Hippocampal formation (tissue), 2 donors: Measurements from ENCODE around the gene EYA2.

Source experiments
- DNase-seq, 2 donors: peaks; one replicate each; lab custom pipeline; 2025; lab: John Stamatoyannopoulos, UW

EYA2 gene

DNA sequence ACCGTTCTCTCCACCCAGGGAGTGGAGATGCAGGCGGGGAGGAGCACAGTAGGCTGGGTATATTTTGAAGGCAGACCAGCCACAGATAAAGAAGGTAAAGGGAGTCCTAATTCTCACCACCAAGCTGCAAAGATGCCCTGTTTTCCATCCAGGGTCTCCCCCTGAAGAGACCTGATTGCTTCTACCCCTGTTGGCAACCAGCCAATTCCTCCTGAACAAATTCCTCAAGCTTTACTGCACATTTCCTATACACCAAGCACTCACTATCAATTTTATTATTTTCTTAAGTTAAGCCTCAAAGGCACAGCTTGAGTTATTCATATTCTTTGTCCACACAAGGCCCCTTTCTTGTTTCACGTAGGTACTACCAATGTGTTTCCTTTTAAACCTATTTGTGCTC is 214.4 kb downstream of the EYA2 start:
- no peak for DNase-seq

DNA sequence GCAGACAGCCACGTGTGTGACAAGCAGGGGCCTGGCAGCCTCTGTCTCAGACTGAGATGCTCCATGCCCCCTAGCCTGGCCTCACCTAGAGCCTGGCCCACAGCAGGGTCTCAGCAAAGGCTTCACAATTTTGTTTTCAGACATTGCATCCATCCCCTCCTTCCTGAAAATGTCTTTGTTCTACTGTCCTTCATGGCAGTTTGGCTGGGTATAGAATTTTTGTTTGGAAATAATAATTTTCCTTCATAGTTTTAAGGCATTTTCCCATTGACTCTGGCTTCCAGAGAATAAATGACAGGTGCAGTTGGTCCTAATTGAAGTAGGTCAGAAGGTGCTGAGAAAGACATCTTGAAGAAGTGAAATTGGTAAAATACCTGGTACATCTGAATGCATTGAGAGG is 216.2 kb downstream of the EYA2 start:
- no peak for DNase-seq

DNA sequence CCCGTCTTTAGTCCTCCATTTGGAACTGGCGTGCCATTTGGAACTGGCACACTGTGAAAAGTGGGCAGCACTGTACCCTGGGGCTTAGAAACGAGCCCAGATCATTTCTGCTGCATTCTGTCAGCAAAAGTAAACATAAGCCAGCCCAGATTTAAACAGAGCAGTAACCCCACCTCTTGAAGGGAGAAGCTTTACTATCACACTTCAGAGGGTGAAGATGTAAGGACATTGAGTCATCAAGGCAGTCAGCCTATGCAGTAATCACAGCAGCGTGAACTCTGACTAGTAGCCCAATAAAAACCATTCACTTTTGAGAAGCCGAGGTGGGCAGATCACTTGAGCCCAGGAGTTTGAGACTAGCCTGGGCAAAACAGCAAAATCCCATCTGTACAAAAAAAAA is 216.9 kb downstream of the EYA2 start:
- no peak for DNase-seq

DNA sequence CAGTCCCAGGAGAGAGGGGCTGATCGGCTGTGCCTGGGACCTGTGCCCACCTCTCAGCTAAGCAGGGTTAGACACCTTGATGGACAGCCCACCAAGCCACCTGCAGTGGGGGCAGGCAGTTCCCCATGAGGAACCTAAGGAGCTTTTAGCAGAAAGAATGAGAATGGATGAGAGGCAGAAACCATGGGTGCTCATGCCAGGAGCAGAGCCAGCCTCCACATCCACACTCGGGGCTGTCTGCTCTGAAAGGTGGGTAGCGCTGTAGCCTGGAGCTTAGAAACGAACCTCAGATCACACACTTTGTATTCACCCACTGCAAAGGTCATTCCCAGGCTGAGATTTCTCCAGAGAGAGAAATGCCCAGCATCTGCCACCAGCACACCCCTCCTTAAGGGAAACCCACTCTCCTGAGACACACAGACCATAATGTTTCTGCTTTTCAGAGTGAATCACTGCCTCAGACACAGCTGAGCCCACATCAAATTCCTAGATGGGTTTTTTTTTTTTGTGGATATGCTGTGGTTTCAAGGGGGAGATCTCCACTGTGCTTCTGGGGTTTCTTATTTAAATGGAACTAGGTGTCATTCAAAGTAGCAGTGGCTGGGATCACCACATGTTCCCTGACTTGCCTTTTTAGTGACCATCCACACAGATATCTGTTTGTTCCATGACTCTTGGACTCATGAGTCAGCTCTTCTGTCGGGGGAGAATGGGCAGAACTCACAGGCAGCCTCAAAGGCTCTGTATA is 218.9 kb downstream of the EYA2 start:
- no peak for DNase-seq

DNA sequence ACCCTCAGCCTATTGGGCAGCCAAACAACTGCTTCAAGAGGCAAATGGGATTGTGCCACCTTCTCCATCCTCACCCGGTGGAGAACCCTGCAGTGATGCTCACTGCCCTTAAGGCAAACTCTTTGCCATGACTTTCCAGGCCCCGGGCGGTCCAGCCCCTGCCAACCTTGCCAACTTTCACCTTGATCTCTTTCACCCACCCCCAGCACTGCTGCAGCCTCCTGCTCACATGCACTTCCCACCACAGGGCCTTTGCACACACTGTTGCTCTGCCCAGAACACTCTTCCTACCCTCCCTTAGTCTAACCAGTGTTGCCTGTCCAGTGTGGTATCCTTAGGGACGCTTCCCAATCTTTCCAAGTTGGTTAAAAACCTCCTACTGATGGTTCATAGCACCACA is 221.1 kb downstream of the EYA2 start:
- DNase-seq, result no peak

DNA sequence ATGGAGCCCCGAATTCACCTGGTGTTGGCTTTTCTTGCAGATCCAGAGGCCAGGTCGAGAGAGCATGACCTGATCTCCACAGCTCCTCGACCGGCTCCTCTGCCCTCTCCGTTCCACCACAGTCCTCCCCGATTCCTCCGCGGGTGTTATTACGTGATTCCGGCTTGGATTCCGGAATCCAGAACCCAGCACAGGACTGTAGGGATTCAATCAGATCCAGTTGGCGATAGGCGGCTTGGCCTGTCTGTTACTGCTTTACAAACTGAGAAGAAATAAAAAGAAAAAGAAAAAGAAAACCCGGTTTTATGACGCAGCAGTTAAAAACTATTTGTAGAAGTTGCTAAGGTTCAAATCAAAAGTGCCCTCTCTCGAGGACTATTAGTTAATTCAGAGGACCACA is 222.7 kb downstream of the EYA2 start:
- DNase-seq, result no peak

DNA sequence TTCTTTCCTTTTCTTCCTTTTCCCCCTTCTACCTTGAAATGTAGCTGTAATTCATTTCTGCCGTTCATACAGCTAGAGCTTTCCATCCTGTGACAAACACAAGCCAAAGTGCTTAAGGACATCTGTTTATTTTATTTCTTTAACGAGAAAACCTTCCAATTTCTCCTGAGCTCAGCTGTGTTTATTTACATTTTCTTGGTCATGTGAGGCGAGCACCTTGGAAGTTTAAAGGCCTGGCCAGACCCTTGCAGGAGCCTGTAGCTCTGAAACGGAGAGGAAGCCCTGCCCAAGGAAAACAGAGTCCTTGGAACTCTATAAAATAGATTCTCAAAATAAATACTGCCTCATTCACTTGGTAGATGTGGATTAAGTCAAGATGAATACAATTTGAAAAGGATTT is 223.1 kb downstream of the EYA2 start:
- DNase-seq, result no peak

DNA sequence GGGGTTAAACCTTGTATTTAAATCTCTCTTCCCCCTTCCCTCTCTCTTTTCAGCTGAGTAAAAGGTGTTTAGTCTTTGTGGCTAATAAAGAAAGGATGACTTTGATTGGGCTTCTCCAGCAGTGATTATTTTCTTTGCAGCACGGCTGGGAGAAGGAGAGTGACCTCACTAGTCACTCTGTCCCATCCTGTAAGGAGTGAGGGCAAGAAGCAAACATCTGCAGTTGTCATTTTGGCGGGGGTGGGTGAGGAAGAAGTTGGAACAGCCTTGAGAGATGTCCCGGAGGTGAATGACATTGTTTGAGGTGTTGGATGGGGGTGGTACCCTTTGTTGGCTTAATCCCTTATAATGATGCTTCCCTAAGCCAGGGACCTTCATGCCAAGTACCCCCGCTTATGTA is 223.6 kb downstream of the EYA2 start:
- DNase-seq, result no peak

DNA sequence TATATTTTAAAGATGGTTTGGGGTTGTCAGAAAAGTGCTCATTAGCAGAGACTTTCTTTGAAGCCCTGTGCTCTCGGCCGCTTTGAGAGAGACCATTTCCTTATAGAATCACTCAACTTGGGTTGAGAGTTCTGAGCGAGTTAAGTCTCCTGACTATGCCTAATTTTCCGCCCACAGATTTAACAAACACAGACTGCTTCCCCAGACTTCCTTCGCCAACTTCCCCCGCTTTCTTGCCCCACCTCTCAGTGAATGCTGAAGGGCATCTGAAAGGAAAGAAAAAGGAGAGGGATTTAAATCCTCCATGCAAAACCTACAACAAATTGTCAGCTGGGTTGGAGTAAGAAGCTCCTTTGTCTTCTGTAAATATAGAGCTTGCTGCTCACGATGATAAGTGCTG is 224.0 kb downstream of the EYA2 start:
- no peak for DNase-seq

DNA sequence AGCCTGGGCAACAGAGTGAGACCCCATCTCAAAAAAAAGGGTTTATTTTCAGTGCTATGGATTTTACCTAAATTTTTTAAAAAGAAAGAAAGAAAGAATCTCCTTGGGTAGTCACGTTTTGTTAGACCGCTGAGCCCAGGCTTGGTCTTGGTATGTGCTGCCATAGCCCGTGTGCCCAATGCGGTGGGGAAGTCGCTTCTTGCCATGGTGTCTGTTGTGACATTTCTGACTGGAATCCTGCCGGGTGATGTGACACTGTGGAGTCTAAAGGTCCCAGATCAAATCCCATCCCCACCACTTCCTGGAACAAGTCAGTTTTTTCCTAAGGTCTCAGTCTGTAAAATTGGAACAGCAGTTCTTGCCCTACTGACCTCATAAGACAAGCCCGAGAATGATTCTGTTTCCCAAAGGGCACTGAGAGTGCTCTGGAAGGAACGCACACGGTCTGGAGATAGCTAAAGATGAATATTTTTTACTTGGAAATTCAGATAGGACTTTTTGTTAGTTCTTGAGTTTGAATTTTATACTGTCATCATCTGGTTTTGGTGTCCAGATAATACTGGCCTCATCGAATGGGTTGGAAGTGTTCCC is 225.8 kb downstream of the EYA2 start:
- DNase-seq, result no peak

DNA sequence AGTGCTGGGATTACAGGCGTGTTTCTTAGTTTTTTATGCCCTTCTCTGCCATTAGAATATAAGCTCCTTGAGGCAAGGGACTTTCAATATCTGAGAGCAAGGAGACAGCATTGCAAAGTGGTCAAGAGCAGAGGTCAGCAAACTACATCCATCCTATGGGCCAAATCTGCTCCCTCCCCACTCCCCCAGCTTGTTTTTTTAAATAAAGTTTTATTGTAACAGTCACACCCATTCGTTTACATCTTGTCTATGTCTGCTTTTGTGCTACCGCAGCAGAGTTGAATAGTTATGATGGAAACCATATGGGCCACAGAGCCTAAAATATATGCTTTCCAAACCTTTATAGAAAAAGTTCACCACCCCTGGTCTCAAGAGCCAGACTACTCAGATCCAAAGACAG is 227.9 kb downstream of the EYA2 start:
- DNase-seq, result no peak

DNA sequence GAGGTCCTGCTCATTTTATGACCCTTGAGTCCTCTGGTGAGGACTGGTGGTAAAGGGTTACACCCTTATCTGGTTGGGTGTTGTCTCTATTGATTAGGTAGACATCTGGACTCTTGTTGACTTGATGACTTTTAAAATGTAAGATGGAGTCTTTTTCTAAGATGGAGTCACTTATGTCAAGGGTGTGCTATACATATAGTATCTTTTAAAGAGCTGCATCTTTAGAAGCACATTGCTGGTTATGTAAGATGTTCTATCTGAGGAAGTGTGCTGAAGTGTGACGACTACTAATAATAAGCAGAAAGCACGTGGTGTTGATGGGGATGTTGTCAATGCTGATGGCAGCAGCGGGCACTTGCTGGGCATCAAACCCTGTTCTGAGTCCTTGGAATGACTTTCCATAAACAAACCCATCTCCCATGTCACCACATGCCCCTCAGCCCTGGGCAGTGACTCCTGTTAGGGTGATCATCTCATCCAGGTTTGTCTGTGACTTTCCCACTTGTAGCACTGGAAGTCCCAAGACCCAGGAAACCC is 229.6 kb downstream of the EYA2 start:
- no peak for DNase-seq

DNA sequence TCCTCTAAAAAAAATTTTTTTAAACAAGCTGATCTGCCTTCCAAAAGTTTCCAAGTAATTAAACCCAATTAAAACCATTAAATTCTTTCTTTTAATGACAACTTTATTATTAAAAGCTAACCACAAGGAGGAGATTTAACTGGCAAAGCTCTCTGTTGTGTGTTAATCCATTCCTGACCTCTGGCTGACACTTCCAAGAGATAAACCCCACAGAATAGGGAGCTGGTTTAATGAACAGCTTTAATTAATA is 230.8 kb downstream of the EYA2 start:
- no peak for DNase-seq

DNA sequence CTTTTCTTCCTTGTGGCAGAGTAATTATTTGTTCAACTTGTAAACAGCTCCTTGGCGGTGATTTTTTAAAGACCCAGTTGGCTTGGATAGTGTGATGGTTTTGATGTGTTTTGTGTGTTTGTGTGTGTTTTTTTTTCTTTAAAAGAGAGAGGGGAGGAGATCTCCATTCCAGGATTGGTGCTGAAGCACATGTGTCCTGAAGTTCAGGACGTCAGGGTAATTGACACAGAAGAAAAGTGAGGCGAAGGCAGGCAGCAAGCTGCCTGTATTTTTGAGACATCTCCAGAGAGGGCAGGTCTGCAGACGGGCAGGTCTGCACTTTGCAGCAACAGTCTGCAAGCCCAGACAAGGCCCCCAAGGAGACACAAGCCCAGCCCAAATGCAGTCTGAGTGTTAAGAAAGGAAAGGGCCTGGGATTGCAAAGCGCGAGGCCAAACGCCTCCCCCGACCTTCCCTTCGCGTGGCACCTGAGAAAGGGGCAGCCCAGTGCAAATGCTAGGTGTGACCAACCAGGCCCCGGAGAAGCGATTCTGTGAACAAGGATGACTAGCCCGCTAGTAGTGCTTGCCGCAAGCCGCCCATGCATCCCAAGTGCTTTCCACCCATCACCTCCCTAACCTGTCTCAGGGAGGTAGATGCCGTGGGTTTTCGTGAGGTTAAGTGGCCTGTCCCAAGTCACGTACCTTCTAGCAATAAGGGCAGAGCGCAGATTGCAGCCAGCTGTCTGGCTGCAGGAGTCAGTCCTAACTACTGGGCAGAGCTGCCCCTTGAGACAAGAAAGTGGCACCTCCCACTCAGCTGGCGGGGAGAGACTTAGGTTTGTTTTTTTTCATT is 231.3 kb downstream of the EYA2 start:
- DNase-seq, result no peak

DNA sequence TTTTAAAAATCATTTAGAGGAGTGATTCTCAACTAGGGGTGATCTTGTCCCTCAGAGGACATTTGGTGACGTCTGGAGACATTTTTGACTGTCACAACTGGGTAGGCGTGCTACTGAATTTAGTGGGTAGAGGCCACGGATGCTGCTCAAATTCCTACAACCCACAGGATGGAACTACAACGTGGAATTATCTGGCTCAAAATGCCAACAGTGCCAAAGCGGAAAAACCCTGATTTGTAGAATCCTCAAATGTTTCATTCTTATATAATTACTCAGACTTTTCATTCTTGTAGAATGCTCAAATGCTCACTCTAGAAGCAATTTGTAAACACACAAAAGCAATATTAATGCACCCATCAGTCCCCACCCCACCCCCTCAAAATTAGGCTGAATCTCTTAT is 232.1 kb downstream of the EYA2 start:
- no peak for DNase-seq

DNA sequence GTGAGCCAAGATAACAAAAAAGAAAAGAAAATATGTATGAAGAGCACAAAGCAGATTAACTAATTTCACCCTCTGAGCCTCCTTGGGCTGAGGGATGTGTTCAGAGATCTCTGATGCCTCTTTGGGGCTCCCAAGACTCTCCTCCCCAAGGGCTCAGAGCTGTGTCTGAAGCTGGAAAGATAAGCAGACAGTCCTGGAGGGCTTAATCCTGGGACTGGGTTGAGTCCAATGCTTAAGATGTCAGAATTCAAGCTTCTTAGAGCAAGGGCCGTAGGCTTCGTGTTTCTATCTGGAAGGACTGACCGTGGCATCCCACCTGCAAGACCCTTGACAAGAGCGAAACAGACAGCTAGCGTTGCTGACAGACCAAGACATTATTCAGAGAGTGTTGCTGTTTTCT is 232.9 kb downstream of the EYA2 start:
- no peak for DNase-seq

DNA sequence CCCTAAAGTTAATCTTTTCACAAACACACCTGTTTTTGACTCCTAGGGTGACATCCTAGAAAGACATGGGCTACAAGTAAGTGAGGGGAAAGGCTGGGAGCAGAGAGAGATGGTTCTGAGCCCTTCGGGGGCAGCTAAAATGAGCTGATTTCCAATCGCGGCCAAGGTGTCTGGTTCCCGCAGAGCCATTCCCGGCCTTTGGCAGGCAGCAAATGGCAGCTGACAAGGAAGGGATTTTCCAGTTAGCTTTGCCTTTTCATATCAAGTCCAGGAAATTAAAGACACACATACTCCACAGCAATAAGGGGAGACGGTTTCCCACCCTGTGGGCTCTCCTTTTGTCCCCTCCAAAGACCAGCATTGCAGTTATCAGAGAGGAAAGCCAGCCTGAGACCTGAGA is 233.4 kb downstream of the EYA2 start:
- DNase-seq, result no peak

DNA sequence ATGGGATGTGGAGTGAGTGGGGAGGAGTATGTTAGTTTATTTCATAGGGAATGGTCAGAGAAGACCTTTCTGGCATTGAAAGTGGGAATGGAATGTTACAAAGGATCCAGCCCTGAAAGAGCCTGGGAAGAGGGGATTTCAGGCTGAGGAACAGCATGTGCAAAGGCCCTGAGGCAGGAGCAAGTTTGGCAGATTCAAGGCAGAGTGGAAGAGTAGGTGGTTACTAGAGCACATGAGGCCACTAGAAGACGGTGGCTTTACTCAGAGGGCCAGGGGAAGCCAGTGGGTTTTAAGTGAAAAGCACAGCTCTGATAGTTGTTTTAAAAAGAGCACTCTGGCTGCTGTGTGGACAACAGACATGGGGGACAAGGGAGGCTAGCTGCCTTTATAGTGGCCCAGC is 234.7 kb downstream of the EYA2 start:
- no peak for DNase-seq

DNA sequence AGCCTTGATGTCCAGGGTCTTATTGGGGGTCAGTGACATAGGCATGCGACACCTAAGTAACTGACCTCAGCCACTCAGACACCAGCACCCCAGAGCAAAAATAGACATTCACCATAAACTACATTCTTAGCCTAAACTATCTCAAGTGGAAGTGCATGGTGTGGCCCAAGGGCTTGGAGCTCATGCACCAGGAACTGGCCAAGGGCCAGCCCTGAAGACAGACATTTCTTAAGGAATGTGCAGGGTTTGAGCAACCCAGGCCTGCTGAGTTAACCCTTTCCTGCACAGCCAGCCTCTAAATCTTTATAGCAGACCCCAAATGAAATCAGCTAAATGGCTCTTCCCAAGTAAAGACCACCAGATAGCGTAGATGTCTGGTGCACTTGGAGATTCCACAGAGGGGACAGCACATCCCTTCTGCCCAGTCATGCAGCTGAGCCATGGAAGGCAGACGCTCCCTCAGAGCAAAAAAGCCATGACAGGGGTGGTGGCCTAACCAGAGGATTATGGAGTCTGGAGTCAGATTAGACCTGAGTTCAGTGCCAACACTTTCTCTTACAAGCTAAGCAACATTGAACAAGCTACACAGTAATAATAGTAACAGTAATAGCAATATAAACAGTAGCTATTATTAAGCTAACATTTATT is 239.3 kb downstream of the EYA2 start:
- DNase-seq, result no peak

DNA sequence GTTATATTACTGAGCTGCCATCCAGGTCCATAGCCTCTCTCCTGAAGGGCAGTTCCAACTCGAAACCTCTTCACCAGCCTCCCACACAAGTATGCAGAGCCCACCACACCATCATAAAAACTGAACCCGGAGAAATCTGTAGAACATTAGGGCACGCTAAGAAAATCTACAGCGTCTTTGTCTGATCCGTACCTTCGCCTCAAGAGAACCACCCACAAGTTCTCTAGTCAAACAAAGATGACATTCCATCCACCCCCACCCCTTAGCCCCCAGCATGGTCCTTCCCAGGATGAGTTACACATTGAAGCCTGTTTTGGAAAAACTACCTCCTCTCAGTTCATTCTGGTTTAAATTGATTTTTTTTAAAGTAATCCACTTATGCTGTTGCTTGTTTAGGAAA is 242.1 kb downstream of the EYA2 start:
- DNase-seq, result no peak

DNA sequence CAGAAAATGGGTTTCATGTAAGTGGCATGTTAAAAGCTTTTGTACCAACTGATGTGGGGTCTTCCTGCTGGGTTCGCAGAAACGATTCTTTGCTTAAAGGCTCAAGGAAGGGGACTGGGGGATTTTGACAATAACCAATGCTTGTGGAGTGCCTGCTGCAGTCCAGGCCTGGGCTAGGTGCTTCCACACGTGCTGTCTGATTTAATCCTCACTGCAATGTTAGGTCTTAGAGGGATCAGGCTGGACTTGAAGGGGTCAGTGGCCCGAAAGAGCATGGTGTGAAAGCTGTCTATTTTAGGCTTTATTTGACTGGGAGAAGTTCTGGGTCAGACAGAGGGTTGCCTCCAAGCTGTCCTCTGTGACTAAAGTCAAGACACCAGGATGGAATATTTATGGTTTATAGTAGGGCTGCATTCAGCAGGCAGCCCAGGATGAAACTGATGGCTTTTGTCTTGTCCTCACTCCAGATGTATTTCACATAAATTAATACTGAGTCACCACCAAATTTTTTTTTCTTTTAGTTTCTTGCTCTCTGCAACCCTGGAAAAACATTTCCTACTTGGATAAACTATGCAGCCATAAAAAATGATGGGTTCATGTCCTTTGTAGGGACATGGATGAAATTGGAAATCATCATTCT is 242.7 kb downstream of the EYA2 start:
- no peak for DNase-seq

DNA sequence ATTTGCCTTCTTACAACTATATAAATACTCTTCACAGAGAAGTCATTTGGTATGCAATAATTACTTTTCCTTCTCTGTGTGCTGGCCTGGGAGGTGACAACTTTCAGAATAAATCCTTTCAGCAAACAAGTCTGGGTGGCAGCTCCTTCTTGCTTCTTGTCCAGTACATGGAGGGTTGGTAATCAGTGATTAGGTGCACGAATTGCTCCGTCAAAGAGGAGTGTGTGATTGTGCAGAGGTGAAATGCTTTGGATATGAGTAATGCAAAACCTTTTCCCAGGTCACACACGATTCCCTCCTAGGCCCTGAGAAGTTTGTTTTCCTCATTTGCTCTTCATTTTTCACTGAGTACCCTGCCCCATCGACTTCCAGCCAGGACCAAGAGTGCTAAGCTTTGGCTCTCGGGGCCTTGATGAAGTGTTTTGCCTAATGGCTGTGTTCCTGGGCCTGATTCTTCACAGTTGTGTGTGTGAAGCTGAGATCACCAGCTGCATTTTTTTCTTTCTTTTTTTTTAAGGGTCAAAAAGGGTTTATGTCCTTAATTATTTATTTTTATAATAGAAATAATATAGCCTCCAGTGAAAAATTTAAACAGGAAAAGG is 245.4 kb downstream of the EYA2 start:
- no peak for DNase-seq
